A673 (cell line): Measurements from ENCODE around the gene ATP5F1B. TPM values are rescaled to one million over a fixed set of nuclear protein-coding genes. Genes with fewer than 3 reads are reported as not detected.

ENCODE experiments used
- BruUV-seq: library from RNA; stranded (reverse); fragments of 400-500 nt; replicated peaks from 2 replicates; lab custom pipeline; 2021; lab: Mats Ljungman, UMichigan
- CTCF ChIA-PET: fragments of 300-600 bp; sonication (Branson Sonifier 250); formaldehyde crosslinking; loops from one replicate; lab custom pipeline; 2022; ENCODE audit warnings: antibody characterized with exemption; lab: Charles Lee
- POLR2A ChIA-PET: fragments of 300-600 bp; sonication (Branson Sonifier 250); formaldehyde crosslinking; loops from one replicate; lab custom pipeline; 2022; ENCODE audit warnings: antibody characterized with exemption; ENCODE audit not compliant: low non-redundant PET; lab: Charles Lee
- DNase-seq: peaks from one replicate; pipeline ENCODE4 v3.0.0-alpha.2; 2015; ENCODE audit warnings: low spot score
- H3K27ac ChIP-seq: fragments of 200-600 bp; sonication (generic); 2 replicates; pipeline ENCODE4 v1.5.1; 2016; ENCODE audit warnings: mixed run types, low read depth, mild to moderate bottlenecking, mixed read lengths, antibody characterized with exemption, low read length; ENCODE audit not compliant: poor library complexity, severe bottlenecking
- H3K27me3 ChIP-seq: fragments of 200-600 bp; sonication (generic); replicated peaks from 2 replicates; pipeline ENCODE4 v1.6.1; 2017; ENCODE audit warnings: mixed run types, low read depth, mild to moderate bottlenecking, mixed read lengths, antibody characterized with exemption, low read length; ENCODE audit not compliant: insufficient read depth, poor library complexity
- H3K36me3 ChIP-seq: fragments of 200-600 bp; sonication (generic); 2 replicates; pipeline ENCODE4 v1.6.1; 2016; ENCODE audit warnings: mixed run types, mild to moderate bottlenecking, mixed read lengths, antibody characterized with exemption, low read length; ENCODE audit not compliant: insufficient read depth, poor library complexity, severe bottlenecking
- H3K4me1 ChIP-seq: fragments of 200-600 bp; sonication (generic); 2 replicates; pipeline ENCODE4 v1.6.1; 2017; ENCODE audit warnings: mixed run types, mild to moderate bottlenecking, mixed read lengths, antibody characterized with exemption, low read length; ENCODE audit not compliant: insufficient read depth, poor library complexity, severe bottlenecking
- H3K4me3 ChIP-seq: fragments of 200-600 bp; sonication (generic); 2 replicates; pipeline ENCODE4 v1.5.1; 2016; ENCODE audit warnings: low read depth, mixed run types, mild to moderate bottlenecking, mixed read lengths, low read length; ENCODE audit not compliant: poor library complexity, severe bottlenecking
- H3K9me3 ChIP-seq: fragments of 200-600 bp; sonication (generic); 2 replicates; pipeline ENCODE4 v1.6.1; 2016; ENCODE audit warnings: mixed run types, low read depth, mild to moderate bottlenecking, mixed read lengths, antibody characterized with exemption, low read length; ENCODE audit not compliant: poor library complexity, severe bottlenecking
- EZH2 ChIP-seq: fragments of 200-600 bp; sonication (generic); IDR thresholded peaks from 2 replicates; pipeline ENCODE4 v1.6.1; 2017; ENCODE audit warnings: borderline replicate concordance, low read depth, mild to moderate bottlenecking, mixed read lengths, antibody characterized with exemption, low read length; ENCODE audit not compliant: poor library complexity, severe bottlenecking
- intact Hi-C: fragments of 100-400 bp; cut with micrococcal nuclease; formaldehyde crosslinking; loops from one replicate; pipeline ENCODE4 v1.10.0; 2022; ENCODE audit not compliant: unreplicated experiment
- total RNA-seq: library from RNA; stranded (reverse); gene quantifications from 2 replicates; pipeline ENCODE4 v1.2.3, GENCODE V29; 2021
- TF ChIP-seq, protein P1 (sequence below): fragments of 300-800, 200-600 bp; sonication (generic); conservative IDR thresholded peaks from 2 replicates; pipeline ENCODE4 v1.5.1; 2017; ENCODE audit warnings: low read depth, mild to moderate bottlenecking, antibody characterized with exemption, low read length, moderate library complexity, mixed read lengths

ATP5F1B gene
- total RNA-seq, 1 experiment from 2014 or later = 1,089 TPM

DNA sequence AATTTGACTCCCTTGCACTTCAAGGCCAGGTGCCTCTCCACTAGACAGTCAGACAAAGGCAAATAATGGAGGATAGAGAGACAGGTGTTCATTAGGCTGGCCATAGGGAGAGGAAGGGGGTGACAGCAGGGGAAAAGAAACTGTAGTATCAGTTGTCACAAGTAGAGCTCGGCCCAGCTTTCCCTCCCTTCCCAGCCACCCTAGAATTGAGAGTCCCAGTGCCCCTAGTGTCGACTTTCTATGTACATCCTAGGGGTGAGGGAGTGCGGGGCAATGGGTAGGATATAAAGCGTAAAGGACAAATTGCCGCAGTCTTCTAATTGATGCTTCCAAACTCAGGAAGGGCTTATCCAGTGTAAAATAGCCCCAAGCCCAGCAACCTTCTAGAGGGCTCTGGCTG lies 54.7 kb downstream of the ATP5F1B start:
- Histone ChIP-seq H3K27me3 (no peaks in the 10 kb centered on the region), H3K4me3 (no peak overlapping the region), H3K36me3 (peaks cover 9% of the 10 kb centered on the region), H3K9me3 (no peaks in the 10 kb centered on the region), H3K4me1 (no peaks in the 10 kb centered on the region), H3K27ac (no peak overlapping the region)
- ChIA-PET CTCF (interaction anchor here (0.6 to 1.0 kb wide), 3 partner anchors 46 to 150 kb away, joined by 3 read pairs; no protein-coding TSS in a partner anchor), POLR2A (interaction anchor here (0.6 kb wide), 1 partner anchor 616 kb away, joined by 10 read pairs; no protein-coding TSS in a partner anchor)
- no peak for TF ChIP-seq EZH2
- TF ChIP-seq, protein P1, sequence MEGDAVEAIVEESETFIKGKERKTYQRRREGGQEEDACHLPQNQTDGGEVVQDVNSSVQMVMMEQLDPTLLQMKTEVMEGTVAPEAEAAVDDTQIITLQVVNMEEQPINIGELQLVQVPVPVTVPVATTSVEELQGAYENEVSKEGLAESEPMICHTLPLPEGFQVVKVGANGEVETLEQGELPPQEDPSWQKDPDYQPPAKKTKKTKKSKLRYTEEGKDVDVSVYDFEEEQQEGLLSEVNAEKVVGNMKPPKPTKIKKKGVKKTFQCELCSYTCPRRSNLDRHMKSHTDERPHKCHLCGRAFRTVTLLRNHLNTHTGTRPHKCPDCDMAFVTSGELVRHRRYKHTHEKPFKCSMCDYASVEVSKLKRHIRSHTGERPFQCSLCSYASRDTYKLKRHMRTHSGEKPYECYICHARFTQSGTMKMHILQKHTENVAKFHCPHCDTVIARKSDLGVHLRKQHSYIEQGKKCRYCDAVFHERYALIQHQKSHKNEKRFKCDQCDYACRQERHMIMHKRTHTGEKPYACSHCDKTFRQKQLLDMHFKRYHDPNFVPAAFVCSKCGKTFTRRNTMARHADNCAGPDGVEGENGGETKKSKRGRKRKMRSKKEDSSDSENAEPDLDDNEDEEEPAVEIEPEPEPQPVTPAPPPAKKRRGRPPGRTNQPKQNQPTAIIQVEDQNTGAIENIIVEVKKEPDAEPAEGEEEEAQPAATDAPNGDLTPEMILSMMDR = no peak
- DNase-seq = peak; percentile 33
- no TSS peak for BruUV-seq
- intact Hi-C loops = loop anchor here (5.0 kb wide), 1 partner anchor 94 kb away; no protein-coding TSS in a partner anchor

DNA sequence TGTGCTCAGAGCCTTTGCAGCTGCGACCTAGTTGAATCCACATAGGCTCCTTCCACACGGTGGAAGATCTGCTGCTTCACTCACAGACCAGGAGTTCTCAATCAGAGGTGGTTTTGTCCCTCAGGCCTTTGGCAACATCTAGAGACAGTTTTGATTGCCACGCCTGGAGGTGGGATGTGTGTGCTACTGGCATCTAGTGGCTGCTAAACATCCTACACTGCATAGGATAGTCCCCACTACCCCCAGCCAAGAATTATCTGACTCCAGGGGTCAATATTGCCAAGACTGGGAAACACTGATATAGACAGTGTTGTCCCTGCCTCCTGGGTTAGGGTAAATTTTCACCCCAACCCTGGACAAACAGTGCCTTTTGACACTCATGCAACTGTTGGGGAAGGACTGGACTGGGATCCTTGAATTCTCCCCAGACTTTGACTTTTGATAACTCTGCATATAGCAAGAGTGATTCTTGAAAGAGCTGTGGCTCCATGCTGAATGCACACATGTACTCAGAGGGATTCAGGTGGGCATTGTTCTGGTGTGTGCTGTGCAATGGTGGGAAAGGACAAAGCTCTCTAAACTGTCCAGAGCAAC lies 55.5 kb downstream of the ATP5F1B start:
- ChIA-PET CTCF (interaction anchor here (0.7 kb wide), 1 partner anchor 76 kb away, joined by 3 read pairs; no protein-coding TSS in a partner anchor), POLR2A (interaction anchor here (0.6 kb wide), 1 partner anchor 617 kb away, joined by 10 read pairs; no protein-coding TSS in a partner anchor)
- no peak for TF ChIP-seq EZH2
- TF ChIP-seq, protein P1 = peak; percentile 61
- H3K4me3 ChIP-seq = no peak overlapping the region
- H3K9me3 ChIP-seq = no peaks in the 10 kb centered on the region
- H3K27ac ChIP-seq = no peak overlapping the region
- no peaks in the 10 kb centered on the region for H3K4me1 ChIP-seq
- no TSS peak for BruUV-seq
- DNase-seq = peak; percentile 48
- H3K36me3 ChIP-seq = peaks cover 9% of the 10 kb centered on the region
- H3K27me3 ChIP-seq = no peaks in the 10 kb centered on the region
- intact Hi-C loops = loop anchor here (1.0 to 5.0 kb wide), 2 partner anchors 77 to 93 kb away; no protein-coding TSS in a partner anchor

GRCh38 chr12:56589783-56590182 lies 56.0 kb downstream of the ATP5F1B start:
- H3K4me1 ChIP-seq = no peaks in the 10 kb centered on the region
- BruUV-seq = TSS peak; percentile 5
- POLR2A ChIA-PET = no interaction called here
- H3K4me3 ChIP-seq = no peak overlapping the region
- intact Hi-C loops = loop anchor here (1.0 to 5.0 kb wide), 2 partner anchors 76 to 92 kb away; no protein-coding TSS in a partner anchor
- DNase-seq = no peak
- no peak overlapping the region for H3K27ac ChIP-seq
- H3K9me3 ChIP-seq = no peaks in the 10 kb centered on the region
- peaks cover 7% of the 10 kb centered on the region for H3K36me3 ChIP-seq
- CTCF ChIA-PET = no interaction called here
- no peak for TF ChIP-seq EZH2
- TF ChIP-seq, protein P1 = no peak
- no peaks in the 10 kb centered on the region for H3K27me3 ChIP-seq

Other genes starting within 250 kb of the ATP5F1B start
- 71.4 and 75.9 TPM in 2 replicates for gene TIMELESS, start 196.6 kb downstream of the ATP5F1B start, total RNA-seq
- gene MIP, start 191.3 kb downstream of the ATP5F1B start, total RNA-seq = not detected in 2 replicates
- 4.7 and 5.1 TPM in 2 replicates for gene SPRYD4, start 177.4 kb downstream of the ATP5F1B start, total RNA-seq
- 0.24 TPM in 1 of 2 replicates, not detected in the other for gene GLS2, start 157.8 kb downstream of the ATP5F1B start, total RNA-seq
- 29.7 and 37.5 TPM in 2 replicates for gene RBMS2, start 124.2 kb downstream of the ATP5F1B start, total RNA-seq
- gene BAZ2A, start 15.7 kb downstream of the ATP5F1B start, total RNA-seq = 126 and 139 TPM in 2 replicates
- gene PTGES3, start 42.3 kb upstream of the ATP5F1B start, total RNA-seq = 413 and 450 TPM in 2 replicates
- gene NACA, start 79.3 kb upstream of the ATP5F1B start, total RNA-seq = 906 and 908 TPM in 2 replicates
- gene PRIM1, start 106.3 kb upstream of the ATP5F1B start, total RNA-seq = 51.9 and 66.2 TPM in 2 replicates
- gene HSD17B6, start 117.3 kb upstream of the ATP5F1B start, total RNA-seq = 0.39 and 1.2 TPM in 2 replicates